ENCODE data around the gene ALDH4A1. TPM values are rescaled to one million over a fixed set of nuclear protein-coding genes. Genes with fewer than 3 reads are reported as not detected.

Gene ALDH4A1
- total RNA-seq, 1 experiment from 2014 or later, result 18.4 TPM

DNA sequence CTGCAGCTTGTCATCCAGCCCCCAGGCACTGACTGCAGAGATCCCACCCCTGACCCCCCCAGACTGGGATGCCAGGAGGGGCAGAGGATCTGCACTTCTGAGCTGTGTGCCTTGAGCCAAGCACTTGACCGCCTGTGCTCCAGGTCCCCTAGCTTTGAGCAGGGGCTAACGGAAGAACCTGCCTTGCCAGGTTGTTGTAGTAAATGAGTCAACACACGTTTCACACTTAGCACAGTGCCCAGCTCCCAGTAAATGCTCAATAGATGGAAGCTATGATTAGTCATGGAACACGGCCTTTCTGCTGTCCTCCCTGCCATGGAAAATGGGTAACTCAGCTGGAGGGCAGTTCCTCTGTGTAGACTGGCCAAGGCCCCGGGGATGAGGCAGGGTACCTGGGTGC, 30.0 kb upstream of the ALDH4A1 start:
- Histone ChIP-seq H3K36me3 (ENCODE audit: insufficient read depth, low read length, poor library complexity, severe bottlenecking) (no peaks in the 10 kb centered on the region), H3K27ac (ENCODE audit: low read depth, low read length, poor library complexity, severe bottlenecking) (no peak overlapping the region), H3K4me3 (ENCODE audit: low read depth, low read length, poor library complexity, severe bottlenecking) (no peak overlapping the region), H3K9me3 (ENCODE audit: low read depth, low read length, poor library complexity, severe bottlenecking) (no peaks in the 10 kb centered on the region), H3K27me3 (replicated peaks; ENCODE audit: insufficient read depth, low read depth, low read length, poor library complexity) (no peaks in the 10 kb centered on the region), H3K4me1 (ENCODE audit: insufficient read depth, low read length, poor library complexity, severe bottlenecking) (peaks cover 12% of the 10 kb centered on the region)
- no peak for DNase-seq (ENCODE audit: low spot score)
- intact Hi-C loops (cut with micrococcal nuclease; ENCODE audit: unreplicated experiment), result no loop called here
- no peak for TF ChIP-seq EZH2 (IDR thresholded peaks at IDR 0.05; ENCODE audit: borderline replicate concordance, low read depth, low read length, poor library complexity, severe bottlenecking)
- TF ChIP-seq, protein P1, sequence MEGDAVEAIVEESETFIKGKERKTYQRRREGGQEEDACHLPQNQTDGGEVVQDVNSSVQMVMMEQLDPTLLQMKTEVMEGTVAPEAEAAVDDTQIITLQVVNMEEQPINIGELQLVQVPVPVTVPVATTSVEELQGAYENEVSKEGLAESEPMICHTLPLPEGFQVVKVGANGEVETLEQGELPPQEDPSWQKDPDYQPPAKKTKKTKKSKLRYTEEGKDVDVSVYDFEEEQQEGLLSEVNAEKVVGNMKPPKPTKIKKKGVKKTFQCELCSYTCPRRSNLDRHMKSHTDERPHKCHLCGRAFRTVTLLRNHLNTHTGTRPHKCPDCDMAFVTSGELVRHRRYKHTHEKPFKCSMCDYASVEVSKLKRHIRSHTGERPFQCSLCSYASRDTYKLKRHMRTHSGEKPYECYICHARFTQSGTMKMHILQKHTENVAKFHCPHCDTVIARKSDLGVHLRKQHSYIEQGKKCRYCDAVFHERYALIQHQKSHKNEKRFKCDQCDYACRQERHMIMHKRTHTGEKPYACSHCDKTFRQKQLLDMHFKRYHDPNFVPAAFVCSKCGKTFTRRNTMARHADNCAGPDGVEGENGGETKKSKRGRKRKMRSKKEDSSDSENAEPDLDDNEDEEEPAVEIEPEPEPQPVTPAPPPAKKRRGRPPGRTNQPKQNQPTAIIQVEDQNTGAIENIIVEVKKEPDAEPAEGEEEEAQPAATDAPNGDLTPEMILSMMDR (conservative IDR thresholded peaks at IDR 0.05; ENCODE audit: low read depth, low read length), result no peak
- no TSS peak for BruUV-seq (replicated peaks)
- POLR2A ChIA-PET (ENCODE audit: low non-redundant PET), result no interaction called here
- CTCF ChIA-PET, result interaction anchor here (0.6 kb wide), 1 partner anchor 693 kb away, joined by 19 read pairs; no protein-coding TSS in a partner anchor

GRCh38 chr1:18931730-18932129, 29.4 kb upstream of the ALDH4A1 start:
- Histone ChIP-seq H3K27me3 (replicated peaks; ENCODE audit: insufficient read depth, low read depth, low read length, poor library complexity) (no peaks in the 10 kb centered on the region), H3K4me3 (ENCODE audit: low read depth, low read length, poor library complexity, severe bottlenecking) (no peak overlapping the region), H3K4me1 (ENCODE audit: insufficient read depth, low read length, poor library complexity, severe bottlenecking) (peaks cover 18% of the 10 kb centered on the region), H3K27ac (ENCODE audit: low read depth, low read length, poor library complexity, severe bottlenecking) (no peak overlapping the region), H3K36me3 (ENCODE audit: insufficient read depth, low read length, poor library complexity, severe bottlenecking) (no peaks in the 10 kb centered on the region), H3K9me3 (ENCODE audit: low read depth, low read length, poor library complexity, severe bottlenecking) (no peaks in the 10 kb centered on the region)
- intact Hi-C loops (cut with micrococcal nuclease; ENCODE audit: unreplicated experiment), result no loop called here
- DNase-seq (ENCODE audit: low spot score), result no peak
- BruUV-seq (replicated peaks), result no TSS peak
- POLR2A ChIA-PET (ENCODE audit: low non-redundant PET), result no interaction called here
- TF ChIP-seq, protein P1 (conservative IDR thresholded peaks at IDR 0.05; ENCODE audit: low read depth, low read length), result no peak
- no peak for TF ChIP-seq EZH2 (IDR thresholded peaks at IDR 0.05; ENCODE audit: borderline replicate concordance, low read depth, low read length, poor library complexity, severe bottlenecking)
- CTCF ChIA-PET, result no interaction called here

GRCh38 chr1:18929686-18930085, 27.3 kb upstream of the ALDH4A1 start:
- intact Hi-C loops (cut with micrococcal nuclease; ENCODE audit: unreplicated experiment), result no loop called here
- TF ChIP-seq EZH2 (IDR thresholded peaks at IDR 0.05; ENCODE audit: borderline replicate concordance, low read depth, low read length, poor library complexity, severe bottlenecking), result no peak
- Histone ChIP-seq H3K4me1 (ENCODE audit: insufficient read depth, low read length, poor library complexity, severe bottlenecking) (peaks cover 26% of the 10 kb centered on the region), H3K27me3 (replicated peaks; ENCODE audit: insufficient read depth, low read depth, low read length, poor library complexity) (no peaks in the 10 kb centered on the region), H3K9me3 (ENCODE audit: low read depth, low read length, poor library complexity, severe bottlenecking) (no peaks in the 10 kb centered on the region), H3K27ac (ENCODE audit: low read depth, low read length, poor library complexity, severe bottlenecking) (no peak overlapping the region), H3K36me3 (ENCODE audit: insufficient read depth, low read length, poor library complexity, severe bottlenecking) (no peaks in the 10 kb centered on the region), H3K4me3 (ENCODE audit: low read depth, low read length, poor library complexity, severe bottlenecking) (no peak overlapping the region)
- BruUV-seq (replicated peaks), result no TSS peak
- CTCF ChIA-PET, result no interaction called here
- DNase-seq (ENCODE audit: low spot score), result no peak
- POLR2A ChIA-PET (ENCODE audit: low non-redundant PET), result no interaction called here

DNA sequence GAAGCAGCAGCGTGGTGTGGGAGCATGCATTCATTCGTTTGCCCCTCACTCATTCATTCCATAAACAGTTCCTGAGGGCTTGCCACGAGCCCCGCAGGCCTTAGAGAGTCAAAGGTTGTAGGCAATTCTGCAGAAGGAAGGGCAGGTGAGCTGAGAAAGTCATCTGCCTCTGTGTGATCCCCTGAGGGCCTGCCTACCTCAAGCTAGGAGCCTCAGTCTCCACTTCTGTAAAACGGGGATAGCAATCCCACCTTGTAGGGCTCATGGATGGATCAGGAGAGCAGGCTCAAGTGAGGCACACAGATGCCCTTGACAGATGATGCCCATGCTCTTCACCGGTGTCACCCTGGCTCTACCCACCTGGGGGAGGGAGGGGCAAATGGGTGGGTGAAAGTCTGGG, 26.6 kb upstream of the ALDH4A1 start:
- ChIA-PET POLR2A (ENCODE audit: low non-redundant PET) (no interaction called here), CTCF (no interaction called here)
- intact Hi-C loops (cut with micrococcal nuclease; ENCODE audit: unreplicated experiment), result no loop called here
- TF ChIP-seq, protein P1 (conservative IDR thresholded peaks at IDR 0.05; ENCODE audit: low read depth, low read length), result no peak
- no peak for TF ChIP-seq EZH2 (IDR thresholded peaks at IDR 0.05; ENCODE audit: borderline replicate concordance, low read depth, low read length, poor library complexity, severe bottlenecking)
- Histone ChIP-seq H3K4me1 (ENCODE audit: insufficient read depth, low read length, poor library complexity, severe bottlenecking) (peaks cover 30% of the 10 kb centered on the region), H3K4me3 (ENCODE audit: low read depth, low read length, poor library complexity, severe bottlenecking) (no peak overlapping the region), H3K9me3 (ENCODE audit: low read depth, low read length, poor library complexity, severe bottlenecking) (no peaks in the 10 kb centered on the region), H3K36me3 (ENCODE audit: insufficient read depth, low read length, poor library complexity, severe bottlenecking) (no peaks in the 10 kb centered on the region), H3K27ac (ENCODE audit: low read depth, low read length, poor library complexity, severe bottlenecking) (no peak overlapping the region), H3K27me3 (replicated peaks; ENCODE audit: insufficient read depth, low read depth, low read length, poor library complexity) (no peaks in the 10 kb centered on the region)
- no TSS peak for BruUV-seq (replicated peaks)
- DNase-seq (ENCODE audit: low spot score), result no peak
